Mesenchymal stem cell (in vitro differentiated cells and primary cell): Measurements from ENCODE around the gene LRP1.

ENCODE experiments used
- DNase-seq: peaks from one replicate; pipeline ENCODE4 v3.0.0-alpha.2; 2013
- H2AFZ ChIP-seq: one replicate; pipeline ENCODE4 v1.6.1; 2013; ENCODE audit warnings: low read depth, mild to moderate bottlenecking, control low read depth, inconsistent platforms, low read length, moderate library complexity
- H2AK5ac ChIP-seq: 2 replicates; pipeline ENCODE4 v1.6.1; 2013; ENCODE audit warnings: low read length, moderate library complexity, mild to moderate bottlenecking, inconsistent platforms; ENCODE audit not compliant: severe bottlenecking
- H2BK120ac ChIP-seq: one replicate; pipeline ENCODE4 v1.6.1; 2013; ENCODE audit warnings: low read depth, mild to moderate bottlenecking, inconsistent platforms, low read length, moderate library complexity
- H2BK12ac ChIP-seq, 2 experiments: one replicate each; pipeline ENCODE4 v1.6.1; 2013; ENCODE audit warnings: inconsistent platforms in 2 of 2, low read length in 2 of 2, mild to moderate bottlenecking in 2 of 2, moderate library complexity in 2 of 2, control low read depth in 1 of 2
- H2BK15ac ChIP-seq: one replicate; pipeline ENCODE4 v1.6.1; 2013; ENCODE audit warnings: mild to moderate bottlenecking, low read depth, inconsistent platforms; ENCODE audit not compliant: poor library complexity, severe bottlenecking
- H2BK5ac ChIP-seq: 2 replicates; pipeline ENCODE4 v1.6.1; 2013; ENCODE audit warnings: low read depth, mild to moderate bottlenecking, low read length, control low read depth, inconsistent platforms; ENCODE audit not compliant: poor library complexity, severe bottlenecking
- H3K14ac ChIP-seq, 2 experiments: one replicate each; pipeline ENCODE4 v1.6.1; 2013; ENCODE audit warnings: inconsistent platforms in 2 of 2, low read length in 2 of 2, control low read depth in 1 of 2, mild to moderate bottlenecking in 1 of 2, moderate library complexity in 1 of 2
- H3K18ac ChIP-seq, 2 experiments: one replicate each; pipeline ENCODE4 v1.6.1; 2013; ENCODE audit warnings: inconsistent platforms in 2 of 2, low read length in 2 of 2, control low read depth in 1 of 2, low read depth in 1 of 2, mild to moderate bottlenecking in 1 of 2
- H3K23ac ChIP-seq, 2 experiments: one replicate each; pipeline ENCODE4 v1.6.1; 2013; ENCODE audit warnings: inconsistent platforms in 2 of 2, low read length in 2 of 2, mild to moderate bottlenecking in 2 of 2, moderate library complexity in 2 of 2, control low read depth in 1 of 2
- H3K27ac ChIP-seq: 2 replicates; pipeline ENCODE4 v1.5.1; 2013; ENCODE audit warnings: mild to moderate bottlenecking, moderate library complexity, low read length, control low read depth, inconsistent platforms; ENCODE audit not compliant: poor library complexity, severe bottlenecking
- H3K27me3 ChIP-seq, 2 experiments: 2 replicates each; pipeline versions ENCODE4 v1.6.1 to v1.7.0; 2013; ENCODE audit warnings: low read length in 2 of 2, mild to moderate bottlenecking in 2 of 2, moderate library complexity in 2 of 2, control low read depth in 1 of 2, inconsistent platforms in 1 of 2; ENCODE audit not compliant: control insufficient read depth in 1 of 2, insufficient read depth in 1 of 2
- H3K36me3 ChIP-seq, 2 experiments: 2 replicates each; pipeline versions ENCODE4 v1.6.1 to v1.7.0; 2013; ENCODE audit warnings: low read length in 2 of 2, control low read depth in 1 of 2, inconsistent platforms in 1 of 2, low read depth in 1 of 2, mild to moderate bottlenecking in 1 of 2; ENCODE audit not compliant: insufficient read depth in 2 of 2, control insufficient read depth in 1 of 2
- H3K4ac ChIP-seq, 2 experiments: one replicate each; pipeline ENCODE4 v1.6.1; 2013; ENCODE audit warnings: inconsistent platforms in 2 of 2, low read length in 2 of 2, mild to moderate bottlenecking in 2 of 2, moderate library complexity in 2 of 2, control low read depth in 1 of 2, low read depth in 1 of 2
- H3K4me1 ChIP-seq: 2 replicates; pipeline ENCODE4 v1.6.1; 2013; ENCODE audit warnings: low read depth, low read length, control low read depth; ENCODE audit not compliant: control insufficient read depth, insufficient read depth
- H3K4me2 ChIP-seq: 2 replicates; pipeline ENCODE4 v1.6.1; 2013; ENCODE audit warnings: low read length, mild to moderate bottlenecking, inconsistent platforms; ENCODE audit not compliant: poor library complexity, severe bottlenecking
- H3K4me3 ChIP-seq, 2 experiments: 2 replicates each; pipeline versions ENCODE4 v1.5.1 to v1.7.0; 2013; ENCODE audit warnings: low read length in 2 of 2, mild to moderate bottlenecking in 2 of 2, control low read depth in 1 of 2, low read depth in 1 of 2; ENCODE audit not compliant: insufficient read depth in 1 of 2
- H3K79me1 ChIP-seq: replicated peaks from 2 replicates; pipeline ENCODE4 v1.6.1; 2013; ENCODE audit warnings: mild to moderate bottlenecking, control low read depth, low read length, inconsistent platforms; ENCODE audit not compliant: poor library complexity, severe bottlenecking
- H3K9ac ChIP-seq: 2 replicates; pipeline ENCODE4 v1.7.0; 2013; ENCODE audit warnings: mild to moderate bottlenecking, low read length, moderate library complexity
- H3K9me3 ChIP-seq: 2 replicates; pipeline ENCODE4 v1.7.0; 2013; ENCODE audit warnings: mild to moderate bottlenecking, low read length; ENCODE audit not compliant: control insufficient read depth
- H4K8ac ChIP-seq: one replicate; pipeline ENCODE4 v1.6.1; 2013; ENCODE audit warnings: inconsistent platforms, mild to moderate bottlenecking, low read length, moderate library complexity
- H4K91ac ChIP-seq: one replicate; pipeline ENCODE4 v1.6.1; 2013; ENCODE audit warnings: mild to moderate bottlenecking, low read length, inconsistent platforms
- WGBS: methylation state at CpG from one replicate; pipeline ENCODE4 v1.1.7; 2013; ENCODE audit warnings: mixed read lengths; 5-methylcytosine and 5-hydroxymethylcytosine counted together

Gene LRP1

DNA sequence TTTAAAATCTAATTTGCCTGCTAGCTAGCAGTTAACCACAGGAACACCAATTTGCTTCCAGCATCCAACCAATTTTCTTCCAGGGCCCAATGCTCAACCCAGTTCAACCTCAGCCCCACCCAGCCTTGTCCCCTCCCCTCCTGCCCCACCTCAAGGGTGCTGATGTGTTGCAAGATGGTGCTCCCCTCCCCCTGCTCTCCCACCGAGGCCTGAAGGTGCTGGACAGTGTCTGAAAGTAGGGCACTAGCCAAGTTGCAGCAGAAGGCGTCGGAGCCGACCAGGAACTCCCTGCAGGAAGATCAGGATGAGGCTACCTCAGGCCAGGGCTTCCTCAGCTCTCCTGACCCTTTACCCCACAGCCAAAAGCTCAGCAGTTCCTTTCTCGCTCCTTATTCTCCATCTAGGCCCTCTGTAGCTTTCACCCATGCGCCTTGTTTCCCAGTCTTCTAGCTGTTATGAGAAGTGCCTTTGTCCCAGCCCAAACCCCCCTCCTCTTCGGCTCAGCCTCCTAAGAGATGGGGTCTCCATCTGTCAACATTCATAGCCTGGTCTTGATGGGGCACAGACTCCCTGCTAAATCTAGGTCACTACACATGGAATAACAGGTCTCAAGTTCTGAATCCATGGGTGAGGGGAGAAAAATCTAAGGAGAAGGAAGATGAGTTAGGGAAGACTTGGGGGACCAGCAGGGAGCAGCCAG is 20.7 kb upstream of the LRP1 start:
- Histone ChIP-seq H3K9me3 (no peaks in the 10 kb centered on the region), H3K36me3 (peaks cover 37 to 51% of the 10 kb centered on the region in 2 experiments), H4K91ac (no peak overlapping the region), H2BK120ac (no peak overlapping the region), H2AK5ac (no peak overlapping the region), H3K27ac (no peak overlapping the region), H2AFZ (no peak overlapping the region), H2BK15ac (peak overlapping the region; percentile 65), H3K4me2 (no peak overlapping the region), H3K18ac (no peak overlapping the region), H3K9ac (peak overlapping the region; percentile 54), H4K8ac (no peak overlapping the region), H2BK12ac (no peak overlapping the region), H3K4me3 (peak overlapping the region in 1 of 2 experiments; percentile 46), H3K14ac (no peak overlapping the region), H3K4me1 (peaks cover 23% of the 10 kb centered on the region), H3K4ac (no peak overlapping the region), H2BK5ac (no peak overlapping the region), H3K79me1 (peaks cover 18% of the 10 kb centered on the region), H3K27me3 (no peaks in the 10 kb centered on the region), H3K23ac (no peak overlapping the region)
- DNase-seq, result no peak
- WGBS, result 91% methylated on average over 7 of the region's 7 CpGs

DNA sequence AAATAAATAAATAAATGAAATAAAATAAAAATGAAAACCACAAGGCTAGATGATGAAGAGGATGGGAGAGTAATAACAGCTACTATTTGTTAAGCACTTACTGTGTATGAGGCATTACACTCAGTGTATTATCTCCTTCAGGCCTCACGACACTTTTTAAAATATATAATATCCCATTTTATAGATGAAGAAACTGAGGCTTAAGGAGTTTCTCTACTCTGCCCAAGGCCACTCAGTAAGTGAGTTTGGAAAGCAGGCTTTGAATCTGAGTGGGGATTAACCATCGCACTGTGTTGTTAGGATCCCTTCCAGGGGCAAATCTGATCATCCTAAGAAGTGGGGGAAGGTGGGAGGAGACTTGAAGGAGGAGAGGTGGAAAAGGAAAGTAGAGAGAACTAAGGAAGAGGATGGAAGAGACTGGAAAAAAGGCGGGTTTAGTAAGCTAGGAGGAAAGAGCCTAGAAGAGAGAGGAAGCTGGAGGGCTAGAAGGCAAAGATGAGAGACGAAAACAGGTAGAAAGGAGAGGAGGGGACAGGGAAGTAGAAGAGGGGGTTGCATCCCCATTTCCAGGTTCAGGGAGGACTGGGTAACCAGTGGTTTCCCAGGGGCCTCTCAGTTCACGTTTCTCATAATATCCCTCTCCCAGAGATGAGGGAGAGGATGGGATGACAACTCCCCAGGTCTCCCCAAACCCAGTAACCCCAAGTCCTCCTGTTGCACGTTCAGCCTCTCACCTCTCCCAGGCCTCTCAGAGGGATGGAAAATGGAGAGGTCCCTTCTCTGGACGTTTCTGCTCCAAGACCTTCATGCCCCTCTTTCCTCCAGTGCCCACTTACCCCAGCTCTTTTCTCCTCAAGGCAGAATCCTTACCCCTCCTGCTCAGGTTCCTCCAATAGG is 18.8 kb upstream of the LRP1 start:
- Histone ChIP-seq H3K4me1 (peaks cover 21% of the 10 kb centered on the region), H3K4me3 (peak overlapping the region in 1 of 2 experiments; percentile 98), H3K79me1 (peaks cover 18% of the 10 kb centered on the region), H2BK5ac (no peak overlapping the region), H3K27ac (peak overlapping the region; percentile 12), H2BK12ac (peak overlapping the region in 1 of 2 experiments; percentile 29), H4K91ac (no peak overlapping the region), H3K4me2 (peak overlapping the region; percentile 93), H2AFZ (no peak overlapping the region), H3K9ac (peak overlapping the region; percentile 97), H3K23ac (no peak overlapping the region), H2AK5ac (peak overlapping the region; percentile 24), H3K9me3 (no peaks in the 10 kb centered on the region), H2BK120ac (no peak overlapping the region), H2BK15ac (peak overlapping the region; percentile 17), H3K36me3 (peaks cover 31 to 41% of the 10 kb centered on the region in 2 experiments), H3K4ac (peak overlapping the region; percentile 6 to 13), H3K14ac (no peak overlapping the region), H4K8ac (no peak overlapping the region), H3K27me3 (no peaks in the 10 kb centered on the region), H3K18ac (peak overlapping the region in 1 of 2 experiments; percentile 61)
- WGBS, result 72% methylated on average over 5 of the region's 7 CpGs
- DNase-seq, result no peak

DNA sequence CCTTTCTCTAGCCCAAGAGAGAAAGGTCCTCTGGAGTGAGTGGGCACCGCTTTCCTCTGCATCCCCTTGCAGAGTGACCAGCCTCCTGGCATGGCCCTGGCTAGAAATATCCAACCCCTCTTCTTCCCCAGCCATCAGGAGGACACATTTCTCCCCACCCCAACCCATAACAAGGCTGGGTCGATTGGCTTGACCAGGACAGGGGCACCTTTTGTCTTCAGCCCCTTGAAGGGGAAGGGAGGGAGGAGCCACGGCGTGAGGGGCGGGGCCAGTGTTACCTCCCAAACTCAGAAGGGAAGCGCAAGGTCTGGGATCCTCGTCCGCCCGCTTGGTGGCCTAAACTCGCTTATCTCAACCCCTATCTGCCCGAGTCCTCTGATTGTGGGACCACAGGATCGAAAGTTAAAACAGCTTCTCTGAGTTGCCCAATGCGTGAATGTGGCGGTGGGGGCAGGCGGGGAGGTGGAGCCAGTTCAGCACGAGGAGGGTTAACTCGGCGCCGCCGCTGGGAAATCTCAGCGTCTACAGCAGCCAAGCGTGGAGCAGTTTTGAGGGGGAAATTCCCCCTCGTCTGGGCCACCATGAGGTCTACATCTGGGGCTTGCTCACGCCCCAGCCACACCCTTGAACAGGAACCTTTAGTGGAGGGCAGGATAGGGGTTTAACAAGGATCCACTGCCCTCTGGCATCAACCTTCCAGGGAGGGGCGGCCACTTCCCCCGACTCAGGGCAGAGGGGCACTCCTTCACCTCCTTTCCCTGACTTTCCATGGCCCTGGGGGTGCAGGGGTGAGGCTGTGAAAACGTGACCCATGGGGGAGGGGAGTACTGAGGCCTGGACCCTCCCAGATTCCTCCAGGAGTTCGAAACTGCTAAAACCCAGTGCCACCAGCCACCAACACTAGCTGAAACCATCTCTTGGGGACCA is 17.9 kb upstream of the LRP1 start:
- 7% methylated on average over 21 of the region's 28 CpGs for WGBS
- Histone ChIP-seq H3K4me2 (peak overlapping the region; percentile 93), H3K18ac (peak overlapping the region; percentile 98 to 99), H3K4me3 (peak overlapping the region; percentile 72 to 98), H2BK12ac (peak overlapping the region; percentile 96 to 97), H3K36me3 (peaks cover 22 to 32% of the 10 kb centered on the region in 2 experiments), H3K9me3 (no peaks in the 10 kb centered on the region), H3K4me1 (peaks cover 19% of the 10 kb centered on the region), H3K27ac (peak overlapping the region; percentile 93), H3K23ac (peak overlapping the region; percentile 83 to 94), H2BK15ac (peak overlapping the region; percentile 90), H2AK5ac (peak overlapping the region; percentile 80), H3K4ac (peak overlapping the region; percentile 99 to 100), H2BK5ac (no peak overlapping the region), H2BK120ac (peak overlapping the region; percentile 99), H4K8ac (peak overlapping the region; percentile 99), H3K14ac (peak overlapping the region; percentile 76 to 100), H2AFZ (no peak overlapping the region), H3K27me3 (no peaks in the 10 kb centered on the region), H4K91ac (peak overlapping the region; percentile 100), H3K79me1 (peaks cover 17% of the 10 kb centered on the region), H3K9ac (peak overlapping the region; percentile 97)
- DNase-seq, result peak; percentile 86
